MM.1S (cell line): ENCODE results near the gene MASP1.

Experiments used
- DNase-seq: peaks from one replicate; pipeline ENCODE4 v3.0.0-alpha.2; 2015
- H2AFZ ChIP-seq: fragments of 300-600 bp; sonication (generic); 2 replicates; pipeline ENCODE4 v1.6.0; 2016; ENCODE audit warnings: antibody characterized with exemption, low read length
- H3F3A ChIP-seq: fragments of 300-600 bp; sonication (generic); 2 replicates; pipeline ENCODE4 v1.6.1; 2016; ENCODE audit warnings: mild to moderate bottlenecking, antibody characterized with exemption, low read length, moderate library complexity, mixed read lengths; ENCODE audit not compliant: insufficient read depth
- H3K27ac ChIP-seq: fragments of 300-600 bp; sonication (generic); 2 replicates; pipeline ENCODE4 v1.5.1; 2016; ENCODE audit warnings: mild to moderate bottlenecking, low read length
- H3K27me3 ChIP-seq: fragments of 300-600 bp; sonication (generic); replicated peaks from 2 replicates; pipeline ENCODE4 v1.6.0; 2016; ENCODE audit warnings: low read length; ENCODE audit not compliant: insufficient read depth
- H3K36me3 ChIP-seq: fragments of 300-600 bp; sonication (generic); replicated peaks from 2 replicates; pipeline ENCODE4 v1.6.1; 2016; ENCODE audit warnings: mild to moderate bottlenecking, low read length, mixed read lengths; ENCODE audit not compliant: insufficient read depth
- H3K4me1 ChIP-seq: fragments of 300-600 bp; sonication (generic); 2 replicates; pipeline ENCODE4 v1.6.1; 2016; ENCODE audit warnings: low read length, mixed read lengths
- H3K4me2 ChIP-seq: fragments of 300-600 bp; sonication (generic); 2 replicates; pipeline ENCODE4 v1.6.0; 2016; ENCODE audit warnings: low read depth, low read length
- H3K4me3 ChIP-seq: fragments of 300-600 bp; sonication (generic); 2 replicates; pipeline ENCODE4 v1.5.1; 2016; ENCODE audit warnings: low read length, mixed read lengths
- H3K79me2 ChIP-seq: fragments of 300-600 bp; sonication (generic); 2 replicates; pipeline ENCODE4 v1.6.1; 2016; ENCODE audit warnings: mixed run types, low read length, mixed read lengths
- H3K9ac ChIP-seq: fragments of 300-600 bp; sonication (generic); 2 replicates; pipeline ENCODE4 v1.6.1; 2016; ENCODE audit warnings: low read length, mixed read lengths
- H3K9me2 ChIP-seq: fragments of 300-600 bp; sonication (generic); replicated peaks from 2 replicates; pipeline ENCODE4 v1.6.1; 2016; ENCODE audit warnings: mild to moderate bottlenecking, low read length, mixed read lengths; ENCODE audit not compliant: insufficient read depth
- H3K9me3 ChIP-seq: fragments of 300-600 bp; sonication (generic); replicated peaks from 2 replicates; pipeline ENCODE4 v1.6.1; 2016; ENCODE audit warnings: mild to moderate bottlenecking, low read length, mixed read lengths; ENCODE audit not compliant: insufficient read depth
- H4K20me1 ChIP-seq: fragments of 300-600 bp; sonication (generic); 2 replicates; pipeline ENCODE4 v1.6.1; 2016; ENCODE audit warnings: mild to moderate bottlenecking, low read length, moderate library complexity, mixed read lengths; ENCODE audit not compliant: insufficient read depth
- CTCF ChIP-seq: fragments of 300-600 bp; sonication (generic); IDR thresholded peaks from 2 replicates; pipeline ENCODE4 v1.5.1; 2016; ENCODE audit warnings: antibody characterized with exemption, low read length, mixed read lengths
- EZH2 ChIP-seq: fragments of 300-600 bp; sonication (generic); optimal IDR thresholded peaks from 2 replicates; pipeline ENCODE3; 2017; ENCODE audit warnings: low read depth, mild to moderate bottlenecking, antibody characterized with exemption, low read length, mixed read lengths
- EZH2phosphoT487 ChIP-seq: fragments of 300-600 bp; sonication (generic); IDR thresholded peaks from 2 replicates; pipeline ENCODE4 v1.6.1; 2018; ENCODE audit warnings: antibody characterized with exemption, low read length

The MASP1 gene

GRCh38 chr3:187291512-187292132, at the start of gene MASP1:
TSS of gene MASP1 (minus strand) at chr3:187291737. CDS start at chr3:187291632, 105 bp downstream.
- Histone ChIP-seq H3K4me3 (no peak within 1 kb of the TSS), H3K9me2 (no peaks in the 10 kb centered on the region), H3K4me1 (no peaks in the 10 kb centered on the region), H2AFZ (no peak within 1 kb of the TSS), H3K27ac (no peak within 1 kb of the TSS), H4K20me1 (no peaks in the 10 kb centered on the region), H3K36me3 (no peaks in the 10 kb centered on the region), H3F3A (no peaks in the 10 kb centered on the region), H3K9me3 (no peaks in the 10 kb centered on the region), H3K79me2 (no peaks in the 10 kb centered on the region), H3K27me3 (no peaks in the 10 kb centered on the region), H3K9ac (no peak within 1 kb of the TSS), H3K4me2 (no peak within 1 kb of the TSS)
- no peak for DNase-seq
- TF ChIP-seq CTCF (no peak), EZH2phosphoT487 (no peak), EZH2 (no peak)

- no peak overlapping the region for H3K4me2 ChIP-seq
Observed at GRCh38 chr3:187340578-187340977, 49.0 kb upstream of the MASP1 start.

GRCh38 chr3:187336322-187336721, 44.8 kb upstream of the MASP1 start:
- Histone ChIP-seq H3K36me3 (no peaks in the 10 kb centered on the region), H3K4me2 (no peak overlapping the region), H3K27me3 (no peaks in the 10 kb centered on the region), H4K20me1 (no peaks in the 10 kb centered on the region), H3K27ac (no peak overlapping the region), H2AFZ (no peak overlapping the region), H3K4me1 (no peaks in the 10 kb centered on the region), H3K4me3 (no peak overlapping the region), H3K9me3 (no peaks in the 10 kb centered on the region), H3F3A (no peaks in the 10 kb centered on the region), H3K79me2 (no peaks in the 10 kb centered on the region), H3K9me2 (no peaks in the 10 kb centered on the region), H3K9ac (no peak overlapping the region)
- no peak for DNase-seq
- no peak for TF ChIP-seq CTCF
- TF ChIP-seq EZH2phosphoT487: no peak
- no peak for TF ChIP-seq EZH2

More at GRCh38 chr3:187340578-187340977, 49.0 kb upstream of the MASP1 start:
- no peaks in the 10 kb centered on the region for H3K9me3 ChIP-seq
- H3K9ac ChIP-seq: no peak overlapping the region
- no peak overlapping the region for H2AFZ ChIP-seq
- TF ChIP-seq EZH2phosphoT487 (no peak), EZH2 (no peak), CTCF (no peak)
- H3K79me2 ChIP-seq: no peaks in the 10 kb centered on the region
- no peaks in the 10 kb centered on the region for H3K9me2 ChIP-seq
- H3K36me3 ChIP-seq: no peaks in the 10 kb centered on the region
- no peak overlapping the region for H3K27ac ChIP-seq
- H3F3A ChIP-seq: no peaks in the 10 kb centered on the region
- DNase-seq: no peak
- H4K20me1 ChIP-seq: no peaks in the 10 kb centered on the region
- no peak overlapping the region for H3K4me3 ChIP-seq
- no peaks in the 10 kb centered on the region for H3K4me1 ChIP-seq
- no peaks in the 10 kb centered on the region for H3K27me3 ChIP-seq
